Measurements from ENCODE around the gene ZG16.

GRCh38 chr16:29804455-29805231 is 26.6 kb downstream of the ZG16 start:
- TF ChIP-seq CTCF (IDR thresholded peaks at IDR 0.05), result no peak
- no peak for TF ChIP-seq POLR2AphosphoS5 (IDR thresholded peaks at IDR 0.05)
- TF ChIP-seq POLR2A (IDR thresholded peaks at IDR 0.05), result no peak
